Endothelial cell of umbilical vein (primary cell): Measurements from ENCODE around the gene POU1F1. TPM values are rescaled to one million over a fixed set of nuclear protein-coding genes. Genes with fewer than 3 reads are reported as not detected.
A peak's percentile ranks its signal among the peaks of the same experiment; 100 is the strongest.
"Not testable (repeated sequence)": the region's sequence is repeated elsewhere in the genome, so short reads cannot be mapped to it uniquely, and the experiment has no call there.

Experiments
- BruUV-seq: library from RNA; stranded (reverse); fragments of 400-500 nt; replicated peaks from 2 replicates; lab custom pipeline; 2021; lab: Mats Ljungman, UMichigan
- CTCF ChIA-PET: fragments of 300-600, 350-600 bp; sonication (Branson Sonifier 250); formaldehyde crosslinking; loops from one replicate; lab custom pipeline; 2021; ENCODE audit warnings: antibody characterized with exemption, inconsistent platforms; lab: Charles Lee
- POLR2A ChIA-PET: fragments of 300-600, 350-600 bp; sonication (Branson Sonifier 250); formaldehyde crosslinking; loops from one replicate; lab custom pipeline; 2021; ENCODE audit warnings: antibody characterized with exemption, inconsistent platforms; lab: Charles Lee
- DNase-seq: peaks from one replicate; pipeline ENCODE4 v3.0.0-alpha.2; 2011; ENCODE audit warnings: low read depth, low spot score
- FAIRE-seq: peaks from 2 replicates; lab custom pipeline; 2011; peaks lifted over from hg19 to GRCh38; lab: Jason Lieb, UNC
- H2AFZ ChIP-seq: 2 replicates; pipeline ENCODE4 v1.6.0; 2012; ENCODE audit warnings: low read depth, low read length, control low read depth, inconsistent platforms
- H3K27ac ChIP-seq: 2 replicates; pipeline ENCODE4 v1.5.1; 2011; ENCODE audit warnings: low read depth, mild to moderate bottlenecking, control low read depth, low read length, moderate library complexity; ENCODE audit not compliant: insufficient read depth
- H3K27me3 ChIP-seq, 2 experiments: 2 replicates each; pipeline versions ENCODE4 v1.6.0 to v1.6.1; 2011; ENCODE audit warnings: low read length in 2 of 2, mixed read lengths in 1 of 2; ENCODE audit not compliant: control insufficient read depth in 2 of 2, insufficient read depth in 2 of 2
- H3K36me3 ChIP-seq, 2 experiments: 2 replicates in 1 of 2; 3 replicates in 1 of 2; pipeline ENCODE4 v1.5.1; 2011; ENCODE audit warnings: low read length in 2 of 2, mild to moderate bottlenecking in 1 of 2, moderate library complexity in 1 of 2; ENCODE audit not compliant: control insufficient read depth in 2 of 2, insufficient read depth in 2 of 2; ENCODE audit errors: extremely low read depth in 1 of 2
- H3K4me1 ChIP-seq: 3 replicates; pipeline ENCODE4 v1.5.1; 2011; ENCODE audit warnings: mild to moderate bottlenecking, low read length; ENCODE audit not compliant: control insufficient read depth, insufficient read depth; ENCODE audit errors: extremely low read depth
- H3K4me2 ChIP-seq: 2 replicates; pipeline ENCODE4 v1.6.1; 2011; ENCODE audit warnings: low read length, control low read depth, mixed read lengths; ENCODE audit not compliant: insufficient read depth
- H3K4me3 ChIP-seq, 3 experiments: fragments of 200-600 bp in 1 of 3; sonication (generic), shearing (Covaris generic) in 1 of 3; replicated peaks in 1 of 3; 2 replicates each; pipeline ENCODE4 v1.5.1; 2011 to 2016; ENCODE audit warnings: control low read depth in 3 of 3, low read length in 3 of 3, mild to moderate bottlenecking in 2 of 3, inconsistent platforms in 1 of 3, low read depth in 1 of 3, moderate library complexity in 1 of 3; ENCODE audit not compliant: insufficient read depth in 1 of 3
- H3K79me2 ChIP-seq: 2 replicates; pipeline ENCODE4 v1.6.0; 2012; ENCODE audit warnings: low read length, inconsistent platforms; ENCODE audit not compliant: control insufficient read depth, insufficient read depth
- H3K9ac ChIP-seq: replicated peaks from 2 replicates; pipeline ENCODE3; 2011; ENCODE audit warnings: low read length, control low read depth; ENCODE audit not compliant: insufficient read depth; ENCODE audit errors: extremely low read depth
- H3K9me1 ChIP-seq: replicated peaks from 3 replicates; pipeline ENCODE4 v1.6.0; 2011; ENCODE audit warnings: mild to moderate bottlenecking, low read length; ENCODE audit not compliant: control insufficient read depth, insufficient read depth; ENCODE audit errors: extremely low read depth
- H3K9me3 ChIP-seq: replicated peaks from 2 replicates; pipeline ENCODE4 v1.5.1; 2012; ENCODE audit warnings: low read length, inconsistent platforms; ENCODE audit not compliant: control insufficient read depth, insufficient read depth
- H4K20me1 ChIP-seq: replicated peaks from 2 replicates; pipeline ENCODE3; 2011; ENCODE audit warnings: mild to moderate bottlenecking, low read length; ENCODE audit not compliant: control insufficient read depth, insufficient read depth; ENCODE audit errors: extremely low read depth
- CTCF ChIP-seq, 2 donors: IDR thresholded peaks; 1 replicate in 1 of 2; 2 replicates in 1 of 2; pipeline ENCODE4 v1.5.1; 2011; ENCODE audit warnings: low read length in 2 of 2, mild to moderate bottlenecking in 2 of 2, moderate library complexity in 2 of 2, control low read depth in 1 of 2, inconsistent platforms in 1 of 2, low read depth in 1 of 2; ENCODE audit not compliant: insufficient read depth in 1 of 2; ENCODE audit errors: extremely low read depth in 1 of 2
- EZH2 ChIP-seq: IDR thresholded peaks from 2 replicates; pipeline ENCODE4 v1.6.1; 2012; ENCODE audit warnings: borderline replicate concordance, low read depth, mild to moderate bottlenecking, moderate library complexity, low read length, inconsistent platforms; ENCODE audit not compliant: severe bottlenecking
- GATA2 ChIP-seq: IDR thresholded peaks from 2 replicates; pipeline ENCODE4 v1.7.0; 2011; ENCODE audit warnings: low read depth, mild to moderate bottlenecking, moderate library complexity, mixed read lengths, low read length; ENCODE audit not compliant: insufficient read length, insufficient read depth
- POLR2AphosphoS5 ChIP-seq: IDR thresholded peaks from 2 replicates; pipeline ENCODE4 v1.6.1; 2012; ENCODE audit warnings: low read depth, mild to moderate bottlenecking, control low read depth, low read length, moderate library complexity; ENCODE audit not compliant: insufficient read depth
- dilution Hi-C: fragments of 300-500 bp; cut with MboI; formaldehyde crosslinking; loops from one replicate; pipeline ENCODE4 v1.15.0; 2019; ENCODE audit warnings: low sequenced_read_pairs; ENCODE audit not compliant: extremely low pct_ligation_motif_present
- intact Hi-C: fragments of 100-400 bp; cut with micrococcal nuclease; formaldehyde crosslinking; loops from one replicate; pipeline ENCODE4 v1.10.0; 2022
- polyA plus RNA-seq, 4 experiments: library from polyadenylated mRNA; depleted of rRNA in 3 of 4; stranded (reverse) in 3 of 4; unstranded in 1 of 4; fragments of >200 nt; gene quantifications; 2 replicates each; pipeline versions ENCODE4 v1.2.1 to v1.2.3, GENCODE V29; 2011 to 2012; ENCODE audit warnings: missing spikeins in 1 of 4
- total RNA-seq: library from RNA; stranded (reverse); gene quantifications from 2 replicates; pipeline ENCODE4 v1.2.3, GENCODE V29; 2021

The POU1F1 gene
- total and polyA plus RNA-seq, 2 donors (not counting 3 experiments of a cell fraction or from before 2014, with no cell fraction given), result not detected

- no peaks in the 10 kb centered on the region for H3K9me1 ChIP-seq
- H3K9me3 ChIP-seq, result no peaks in the 10 kb centered on the region
- POLR2A ChIA-PET, result no interaction called here
- H3K27ac ChIP-seq, result no peak overlapping the region
- no peaks in the 10 kb centered on the region for H3K27me3 ChIP-seq
- TF ChIP-seq CTCF (IDR thresholded peaks at IDR 0.05; ENCODE audit: extremely low read depth in 1 of 2, insufficient read depth in 1 of 2, low read depth in 1 of 2, low read length in 2 of 2) (peak in 1 of 2 donors; percentile 12), POLR2AphosphoS5 (no peak)
- H3K36me3 ChIP-seq, result no peaks in the 10 kb centered on the region
- intact Hi-C loops (no loop called here), dilution Hi-C loops (no loop called here)
- no peaks in the 10 kb centered on the region for H4K20me1 ChIP-seq
- BruUV-seq, result no TSS peak
- H3K9ac ChIP-seq, result no peak overlapping the region
- no peak overlapping the region for H3K4me2 ChIP-seq
- no peaks in the 10 kb centered on the region for H3K79me2 ChIP-seq
- H2AFZ ChIP-seq, result no peak overlapping the region
- CTCF ChIA-PET, result interaction anchor here (1.4 to 2.9 kb wide), 5 partner anchors 9 to 697 kb away, joined by 3 to 15 read pairs (median 8); no protein-coding TSS in a partner anchor
- H3K4me1 ChIP-seq, result no peaks in the 10 kb centered on the region
- FAIRE-seq, result no peak
- no peak for DNase-seq
- H3K4me3 ChIP-seq, result no peak overlapping the region
Measured at GRCh38 chr3:87307805-87308204, 31.4 kb upstream of the POU1F1 start.

GRCh38 chr3:87305517-87305916 lies 29.1 kb upstream of the POU1F1 start:
- POLR2A ChIA-PET, result no interaction called here
- Histone ChIP-seq H3K27me3 (no peaks in the 10 kb centered on the region), H3K9me1 (no peaks in the 10 kb centered on the region), H3K36me3 (no peaks in the 10 kb centered on the region), H2AFZ (no peak overlapping the region), H3K9me3 (no peaks in the 10 kb centered on the region), H3K79me2 (no peaks in the 10 kb centered on the region), H3K4me2 (no peak overlapping the region), H3K9ac (no peak overlapping the region), H3K4me3 (no peak overlapping the region), H3K4me1 (no peaks in the 10 kb centered on the region), H3K27ac (no peak overlapping the region), H4K20me1 (no peaks in the 10 kb centered on the region)
- DNase-seq (no peak), FAIRE-seq (no peak)
- dilution Hi-C loops (no loop called here), intact Hi-C loops (no loop called here)
- CTCF ChIA-PET, result interaction anchor here (1.1 to 1.4 kb wide), 2 partner anchors 45 to 197 kb away, joined by 3 to 4 read pairs; no protein-coding TSS in a partner anchor
- BruUV-seq, result no TSS peak
- TF ChIP-seq GATA2 (no peak), EZH2 (no peak)

- FAIRE-seq, H3K9ac ChIP-seq, H3K27me3 ChIP-seq, dilution Hi-C loops, H3K79me2 ChIP-seq, H3K36me3 ChIP-seq, H4K20me1 ChIP-seq, intact Hi-C loops, H3K4me2 ChIP-seq, H3K9me1 ChIP-seq, POLR2A ChIA-PET, DNase-seq, BruUV-seq, H3K4me1 ChIP-seq, H2AFZ ChIP-seq, H3K4me3 ChIP-seq, H3K27ac ChIP-seq, H3K9me3 ChIP-seq: not testable (repeated sequence)
- CTCF ChIA-PET, result interaction anchor here (1.1 to 1.4 kb wide), 3 partner anchors 44 to 198 kb away, joined by 3 to 4 read pairs (median 3); no protein-coding TSS in a partner anchor
Measured at GRCh38 chr3:87305031-87305430, 28.6 kb upstream of the POU1F1 start.
